Measurements from ENCODE around the gene EMILIN1.
"Not testable (repeated sequence)": the region's sequence is repeated elsewhere in the genome, so short reads cannot be mapped to it uniquely, and the experiment has no call there.

Gene EMILIN1

DNA sequence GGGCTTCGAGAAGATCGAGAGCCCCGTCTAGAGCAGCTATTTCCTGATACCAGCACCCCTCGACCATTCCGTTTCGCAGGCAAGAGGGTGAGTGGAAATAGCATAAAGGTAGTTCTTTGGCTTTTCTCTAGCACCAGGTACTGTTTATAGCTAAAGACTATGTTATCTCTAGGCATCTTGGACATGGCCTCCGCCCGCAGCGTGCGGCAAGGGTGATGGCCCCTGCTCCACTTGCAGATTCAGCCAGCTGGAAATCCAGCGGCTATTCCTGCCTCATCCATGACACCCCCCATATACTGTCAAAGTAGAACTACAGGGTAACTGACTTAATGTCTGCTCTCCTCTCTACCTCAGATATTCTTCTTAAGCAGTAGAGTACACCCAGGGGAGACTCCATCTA is 23.7 kb upstream of the EMILIN1 start:
- no peak for DNase-seq

DNA sequence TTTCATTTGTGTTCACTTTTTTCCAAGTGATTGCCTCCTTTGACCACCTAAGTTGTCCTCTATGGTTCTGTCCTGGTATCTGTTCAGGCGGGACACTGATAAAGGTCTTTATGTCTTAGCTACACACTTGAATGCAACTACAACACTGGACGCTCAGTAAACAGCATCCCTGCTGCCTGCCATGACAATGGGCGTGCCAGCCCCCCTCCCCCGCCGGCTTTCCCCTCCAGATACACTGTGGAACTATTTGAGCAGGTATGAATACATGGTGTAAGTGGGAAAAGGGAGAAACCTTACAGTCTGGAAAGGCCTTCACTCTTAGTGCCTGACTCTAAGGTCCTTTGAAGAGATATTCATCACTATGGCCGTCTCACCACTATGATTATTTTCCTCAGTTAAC is 21.2 kb upstream of the EMILIN1 start:
- no peak for DNase-seq

DNA sequence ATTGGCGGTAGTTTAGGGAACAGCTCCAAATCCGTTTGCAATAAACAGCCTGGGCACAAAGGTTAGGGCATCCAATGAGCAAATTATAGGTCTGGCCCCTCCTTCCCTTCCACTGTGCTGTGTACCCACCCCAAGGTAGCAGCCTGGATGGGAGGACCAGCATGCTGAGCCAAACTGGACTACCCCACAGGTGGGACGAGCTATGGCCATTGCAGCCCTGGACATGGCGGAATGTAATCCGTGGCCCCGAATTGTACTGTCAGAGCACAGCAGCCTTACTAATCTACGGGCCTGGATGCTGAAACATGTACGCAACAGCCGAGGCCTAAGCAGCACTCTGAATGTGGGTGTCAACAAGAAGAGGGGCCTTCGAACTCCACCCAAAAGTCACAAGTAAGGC is 20.2 kb upstream of the EMILIN1 start:
- no peak for DNase-seq

DNA sequence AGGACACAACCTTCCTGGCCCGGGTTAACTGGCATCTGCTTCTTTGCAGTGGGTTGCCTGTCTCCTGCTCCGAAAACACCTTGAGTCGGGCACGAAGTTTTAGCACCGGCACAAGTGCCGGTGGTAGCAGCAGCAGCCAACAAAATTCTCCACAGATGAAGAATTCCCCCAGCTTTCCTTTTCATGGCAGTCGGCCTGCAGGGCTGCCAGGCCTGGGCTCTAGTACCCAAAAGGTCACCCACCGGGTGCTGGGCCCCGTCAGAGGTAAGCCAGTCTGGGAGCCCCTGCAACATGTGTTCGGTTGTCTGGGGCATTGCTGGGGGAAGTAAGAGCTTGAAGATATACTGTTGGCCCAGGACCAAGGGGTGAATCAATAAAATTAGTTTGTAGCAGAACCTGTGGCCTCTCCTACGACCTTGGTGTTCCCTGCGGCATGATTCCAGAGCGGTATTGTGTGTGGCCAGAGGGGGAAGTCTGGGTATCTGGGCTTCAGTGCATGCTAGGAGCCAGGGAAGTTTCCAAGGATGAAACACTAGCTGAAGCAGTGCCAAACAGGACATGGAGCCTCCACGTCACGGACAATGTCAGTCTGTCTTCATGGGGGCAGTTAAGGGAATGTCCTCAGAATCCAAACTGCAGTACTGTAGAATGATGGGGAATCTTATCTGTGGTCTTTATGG is 19.1 kb upstream of the EMILIN1 start:
- no peak for DNase-seq

DNA sequence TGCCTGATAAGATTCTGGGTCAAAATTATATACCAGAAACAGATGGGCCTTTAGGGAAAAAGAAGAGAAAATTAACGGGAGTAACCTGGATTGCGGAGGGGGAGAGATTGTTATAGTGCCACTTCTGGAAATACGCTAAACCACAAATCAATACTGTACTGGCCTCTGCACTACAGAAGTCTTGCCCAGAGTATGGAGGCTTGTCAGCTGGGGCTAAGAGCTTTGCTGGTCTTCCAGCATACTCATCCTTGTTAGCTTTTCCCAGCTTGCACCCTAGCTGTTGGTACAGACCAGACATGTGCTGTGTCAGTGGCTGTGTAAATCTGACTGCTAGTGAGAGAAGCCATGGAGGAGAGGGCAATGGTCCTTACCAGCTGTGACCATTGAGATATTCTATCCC is 18.1 kb upstream of the EMILIN1 start:
- DNase-seq = no peak

DNA sequence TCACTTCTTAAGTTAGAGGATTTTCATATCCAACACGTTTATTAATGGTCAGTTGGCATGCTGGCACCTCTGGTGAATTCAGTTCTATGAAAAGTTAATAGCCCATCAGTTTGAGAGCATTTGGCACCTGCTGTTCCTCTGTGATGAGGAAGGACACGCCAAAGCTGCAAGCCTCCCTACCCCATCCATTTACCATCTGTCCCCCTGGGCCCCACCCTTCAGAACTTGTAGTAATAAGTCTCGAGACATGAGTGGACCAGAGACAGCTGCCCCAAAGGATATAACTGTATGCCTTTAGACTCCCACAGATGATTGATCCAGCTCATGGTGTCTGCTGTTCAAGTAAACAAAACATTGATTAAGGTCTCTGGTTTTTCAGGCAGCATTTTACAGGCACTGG is 13.3 kb upstream of the EMILIN1 start:
- DNase-seq = no peak

DNA sequence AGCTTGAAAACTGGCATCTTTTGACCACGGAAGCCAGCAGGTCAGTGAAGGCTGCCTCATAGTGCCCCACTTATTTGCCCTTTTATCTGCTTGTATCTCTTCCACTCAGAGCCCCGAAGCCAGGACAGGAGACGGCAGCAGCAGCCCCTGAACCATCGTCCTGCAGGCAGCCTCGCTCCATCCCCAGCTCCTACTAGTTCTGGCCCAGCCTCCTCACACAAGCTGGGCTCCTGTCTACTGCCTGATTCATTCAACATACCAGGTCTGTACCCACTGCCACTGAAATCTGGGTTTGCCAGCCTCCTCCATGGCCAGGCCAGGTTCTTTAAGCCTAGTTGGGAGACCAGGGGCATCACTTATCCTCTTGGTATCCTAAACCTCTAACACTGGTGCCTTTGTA is 11.0 kb upstream of the EMILIN1 start:
- no peak for DNase-seq

DNA sequence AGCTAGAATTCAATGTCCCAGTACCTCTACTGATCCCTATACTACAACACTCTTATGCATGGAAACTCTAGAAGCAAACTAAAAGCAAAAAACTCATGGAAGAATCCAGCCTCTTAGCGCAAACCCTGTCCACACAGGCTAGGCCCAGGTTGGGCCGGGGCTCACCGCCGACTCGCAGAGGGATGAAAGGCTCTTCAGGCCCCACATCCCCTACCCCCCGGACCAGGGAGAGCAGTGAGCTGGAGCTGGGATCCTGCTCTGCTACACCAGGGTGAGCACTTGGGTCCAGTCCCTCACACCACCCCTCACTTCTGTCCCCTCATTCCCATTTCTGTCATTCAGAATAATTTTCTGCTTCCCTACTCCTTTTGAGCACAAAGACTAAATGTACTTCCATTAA is 9.0 kb upstream of the EMILIN1 start:
- no peak for DNase-seq

DNA sequence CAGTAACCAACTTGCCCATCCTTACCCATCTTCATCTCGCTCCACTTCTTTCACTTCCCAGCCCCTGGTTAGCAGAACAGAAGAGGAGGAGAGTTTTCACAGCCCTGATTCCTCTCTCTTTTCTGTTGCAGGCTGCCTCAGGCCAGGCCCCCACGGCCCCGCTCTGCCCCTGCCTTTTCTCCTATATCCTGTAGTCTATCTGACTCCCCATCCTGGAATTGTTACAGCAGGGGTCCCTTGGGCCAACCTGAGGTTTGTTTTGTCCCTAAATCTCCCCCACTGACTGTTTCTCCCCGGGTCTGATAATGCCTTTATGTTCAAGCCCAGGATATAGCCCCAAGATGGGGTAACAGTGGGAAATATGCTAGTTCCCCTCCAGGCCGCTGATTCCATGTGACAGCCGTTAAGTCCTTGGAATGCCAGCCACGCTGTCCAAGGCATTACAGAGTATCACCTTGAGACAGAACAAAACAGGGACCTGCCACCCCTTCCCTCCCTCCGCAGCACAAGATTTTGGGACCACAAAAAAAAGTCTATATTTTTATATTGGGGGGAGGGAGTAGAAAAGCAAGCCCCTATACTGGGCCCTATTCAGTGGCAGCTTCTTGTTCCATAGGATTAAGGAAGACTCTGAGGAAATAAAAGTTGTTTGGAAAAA is 8.3 kb upstream of the EMILIN1 start:
- no peak for DNase-seq

DNA sequence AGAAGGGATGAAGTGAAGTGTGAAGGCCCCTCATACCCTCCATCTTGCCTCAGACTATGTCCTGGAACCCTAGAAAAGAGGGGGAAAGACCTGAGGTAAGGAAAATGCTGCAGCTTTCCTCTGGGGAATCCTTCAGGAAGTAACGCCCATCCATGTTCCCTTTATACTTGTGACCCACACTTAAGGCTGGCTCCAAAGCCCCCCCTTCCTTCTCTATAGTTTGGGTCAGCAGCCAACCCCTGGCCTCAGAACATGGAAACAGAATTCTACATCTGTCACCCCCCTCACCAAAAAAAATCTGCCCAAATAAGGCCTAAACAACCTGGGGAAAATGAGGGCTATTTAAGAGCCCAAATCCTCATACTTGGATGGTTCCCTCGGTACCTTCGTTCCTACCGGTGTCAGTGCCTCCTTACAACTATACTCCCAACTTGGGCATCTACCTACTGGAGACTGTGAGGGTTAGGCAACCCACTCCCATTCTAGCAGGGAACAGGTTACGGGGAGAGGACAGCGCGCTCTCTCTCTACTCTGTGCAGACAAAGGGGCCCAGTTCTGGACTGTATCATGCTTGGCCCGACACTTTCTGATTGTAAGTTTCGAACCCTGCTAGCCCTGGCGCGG is 7.7 kb upstream of the EMILIN1 start:
- no peak for DNase-seq

DNA sequence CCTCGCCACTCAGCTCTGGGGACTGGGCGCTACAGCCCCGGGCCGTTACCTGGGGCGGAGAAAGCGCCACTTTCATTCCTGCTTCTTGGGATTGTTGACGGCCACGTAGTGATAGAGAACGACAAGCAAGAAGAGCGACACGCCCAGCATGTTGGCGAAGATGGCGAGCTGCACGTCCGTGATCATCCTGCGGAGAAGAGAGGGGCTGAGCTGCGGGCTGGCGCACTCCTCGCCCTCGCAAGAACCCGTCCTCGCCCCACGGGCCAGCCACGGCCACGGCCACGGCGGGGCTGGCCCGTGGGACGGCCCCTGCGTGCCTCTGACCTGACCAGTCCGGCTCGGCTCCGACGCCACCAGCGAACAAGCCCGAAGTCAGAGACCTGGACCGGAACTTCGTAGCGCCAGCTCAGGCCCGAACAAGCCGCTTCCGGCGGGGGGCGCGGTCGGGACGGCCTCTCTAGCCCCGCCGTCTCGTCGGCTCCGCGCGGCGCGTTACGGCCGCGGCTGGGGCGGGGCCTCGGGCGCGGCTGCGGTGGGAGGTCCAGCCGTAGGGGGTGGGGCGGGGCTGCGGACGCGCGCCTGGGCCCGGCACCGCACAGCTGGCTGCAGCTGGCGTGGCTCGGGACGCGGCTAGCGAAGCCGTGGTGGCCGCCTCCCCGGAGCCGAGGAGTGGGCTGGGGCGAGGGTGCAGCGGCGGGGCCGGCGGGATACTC is 7.0 kb upstream of the EMILIN1 start, which contains the start of gene OST4:
Gene OST4 (minus strand): TSS at position 378 of the 713 bp plus-strand sequence.
- peak; percentile 84 to 86 for DNase-seq

DNA sequence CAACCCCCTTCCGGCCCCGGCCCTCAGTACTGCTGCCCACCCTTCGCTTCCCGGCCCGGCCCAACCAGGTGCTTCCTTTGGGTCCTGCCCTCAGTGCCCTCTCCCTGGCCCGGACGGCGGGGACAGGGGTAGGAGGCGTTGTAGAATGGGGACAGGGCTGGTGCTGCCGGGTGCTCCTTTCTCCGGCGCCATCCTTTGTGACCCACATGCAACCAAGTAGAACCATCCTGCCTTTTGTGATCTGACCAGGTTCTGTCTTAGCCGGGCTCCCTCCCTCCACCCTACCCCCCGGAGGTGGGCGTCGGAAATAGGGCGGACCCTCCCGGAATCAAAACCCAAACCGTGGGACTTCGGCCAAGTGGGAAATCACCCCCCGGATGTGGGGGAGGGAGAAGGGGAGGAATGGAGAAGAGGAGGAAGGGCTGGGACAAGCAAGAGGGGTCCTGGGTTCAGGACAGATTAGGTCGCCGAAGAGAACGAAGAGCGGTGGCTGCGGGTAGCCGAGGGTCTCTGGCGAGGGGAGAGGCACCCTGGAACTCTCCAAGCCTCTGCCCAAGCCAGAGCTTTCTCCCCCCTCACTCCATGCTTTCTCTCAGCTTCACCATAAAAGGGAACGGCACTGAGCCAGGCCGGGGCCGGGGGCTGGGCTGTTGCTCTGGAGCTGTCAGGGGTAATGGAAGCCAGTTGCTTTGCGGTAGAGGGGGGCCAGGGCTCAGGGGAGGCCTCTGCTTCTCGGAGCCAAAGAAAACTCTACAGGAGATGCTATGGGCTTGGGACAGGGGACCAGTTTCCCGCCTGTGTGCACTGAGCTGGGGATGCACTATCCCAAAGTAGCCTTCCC is 6.2 kb upstream of the EMILIN1 start:
- DNase-seq = peak; percentile 33 to 44

DNA sequence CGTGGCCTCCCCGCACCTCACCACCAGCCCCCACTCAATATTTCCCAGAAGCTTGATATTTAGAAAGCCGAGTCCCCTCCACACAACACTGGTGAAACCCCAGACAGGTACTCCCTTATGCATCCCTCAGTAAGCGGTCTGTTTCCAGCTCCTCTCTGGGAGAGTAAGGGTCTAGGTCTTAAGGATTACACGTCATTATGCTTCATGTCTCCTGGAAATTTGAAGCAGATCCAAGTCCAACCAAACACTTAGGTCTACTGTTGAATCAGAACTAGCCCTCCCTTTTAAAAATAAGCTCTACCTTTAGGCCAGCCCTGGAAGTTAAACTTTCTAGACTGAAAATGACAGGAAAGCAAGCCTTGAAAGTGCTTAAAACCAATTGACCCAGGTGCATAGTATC is 5.5 kb upstream of the EMILIN1 start:
- no peak for DNase-seq

DNA sequence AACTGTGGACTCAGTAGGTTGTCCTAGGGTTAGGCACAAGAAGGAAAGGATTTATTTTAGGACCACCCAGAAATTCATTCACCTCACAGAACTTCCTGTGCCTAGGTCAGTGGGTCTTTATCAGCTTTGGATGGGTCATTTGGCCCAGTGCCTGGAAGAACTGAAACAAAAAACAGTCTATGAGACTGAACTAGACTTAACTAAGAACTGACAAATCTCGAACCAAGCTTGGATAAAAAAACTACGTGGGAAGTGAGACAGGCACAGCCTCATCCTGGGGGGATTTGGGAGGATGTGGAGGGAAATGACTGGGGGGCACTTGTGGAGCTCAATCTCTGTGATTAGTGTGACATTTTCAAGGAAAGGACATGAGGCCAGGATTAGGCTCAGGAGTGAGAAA is 4.6 kb upstream of the EMILIN1 start:
- DNase-seq = no peak

DNA sequence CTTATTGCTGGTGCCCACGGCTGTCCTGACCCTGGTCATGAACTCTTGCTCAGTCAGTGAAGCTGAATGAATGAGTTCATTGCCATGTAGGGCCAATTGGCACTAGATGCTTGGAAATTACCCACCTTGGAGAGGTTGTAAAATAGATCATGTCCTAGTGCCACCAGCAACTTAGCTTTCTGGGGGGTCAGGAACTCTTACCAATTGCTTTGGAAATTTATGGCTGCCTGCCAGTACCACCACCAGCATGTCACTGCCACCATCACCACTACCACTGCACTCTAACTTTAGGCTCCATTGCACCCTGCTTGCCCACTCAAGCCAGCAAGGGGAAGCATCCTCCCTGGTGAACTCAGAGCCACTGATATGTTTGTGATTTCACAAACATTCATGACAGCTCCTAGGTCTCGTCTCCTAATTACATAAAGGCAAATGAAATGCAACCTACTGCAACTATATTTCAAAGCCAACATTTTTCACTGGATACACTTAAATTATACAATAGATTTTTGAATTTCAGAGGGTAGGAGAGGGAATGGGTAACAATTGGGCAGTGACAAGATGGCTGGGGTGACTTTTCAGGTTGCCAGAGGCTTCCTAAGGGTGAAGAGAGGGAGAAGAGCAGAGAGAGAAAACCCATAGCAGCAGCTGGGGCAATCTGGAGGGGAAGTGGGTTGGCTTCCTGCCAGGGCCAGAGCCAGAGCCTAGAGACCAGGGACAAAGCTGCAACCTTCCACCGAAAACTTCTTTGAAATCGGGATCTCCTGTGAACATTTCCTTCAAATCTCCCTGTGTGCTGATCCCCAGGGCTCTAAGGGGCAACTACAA is 3.5 kb upstream of the EMILIN1 start:
- peak; percentile 40 to 58 for DNase-seq

DNA sequence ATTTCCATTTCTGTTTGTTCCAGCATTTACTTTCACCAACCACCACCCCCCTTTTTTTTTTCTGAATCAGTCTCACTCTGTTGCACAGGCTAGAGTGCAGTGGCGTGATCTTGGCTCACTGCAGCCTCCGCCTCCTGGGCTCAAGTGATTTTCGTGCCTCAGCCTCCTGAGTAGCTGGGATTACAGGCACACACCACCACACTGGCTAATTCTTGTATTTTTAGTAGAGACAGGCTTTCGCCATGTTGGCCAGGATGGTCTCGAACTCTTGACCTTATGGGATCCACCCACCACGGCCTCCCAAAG is 2.9 kb upstream of the EMILIN1 start:
- not testable (repeated sequence) for DNase-seq

DNA sequence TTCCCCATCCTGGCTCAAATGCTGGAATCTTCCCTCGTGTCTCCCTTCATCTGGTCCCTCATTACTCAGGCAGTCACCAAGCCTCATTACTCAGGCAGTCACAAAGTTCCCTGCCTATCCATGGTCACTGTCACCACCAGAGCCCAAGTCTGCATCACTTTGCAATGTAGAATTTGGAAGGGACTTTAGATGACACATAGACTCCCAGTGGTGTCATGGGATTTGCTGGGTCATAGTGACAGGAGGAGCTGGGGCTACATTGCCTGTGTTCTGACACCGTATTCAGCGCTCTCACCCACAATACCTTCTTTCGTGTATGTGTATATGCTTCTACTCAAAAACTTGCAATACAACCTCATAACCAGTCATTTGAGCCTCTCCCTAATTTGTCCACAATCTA is 2.1 kb upstream of the EMILIN1 start:
- DNase-seq = no peak

DNA sequence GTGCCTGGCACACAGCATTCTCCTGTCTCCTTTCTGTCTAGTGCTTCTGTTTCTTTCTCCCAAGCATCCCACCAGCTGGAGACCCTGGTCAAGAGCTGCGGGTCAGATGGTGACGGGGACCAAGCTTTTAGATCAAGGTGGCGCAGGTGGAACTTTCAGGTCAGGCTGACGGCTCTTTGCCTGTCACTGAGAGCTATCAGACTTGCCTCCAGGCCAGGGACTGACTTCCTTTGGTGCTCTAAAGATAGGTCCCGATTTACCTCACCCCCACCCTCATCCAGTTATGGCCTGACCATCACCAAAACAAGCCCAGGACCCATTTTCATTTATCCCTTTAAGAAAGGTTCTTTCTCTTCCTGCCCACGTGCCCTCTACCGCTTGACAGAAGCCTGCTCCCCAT is 1.2 kb upstream of the EMILIN1 start:
- no peak for DNase-seq

DNA sequence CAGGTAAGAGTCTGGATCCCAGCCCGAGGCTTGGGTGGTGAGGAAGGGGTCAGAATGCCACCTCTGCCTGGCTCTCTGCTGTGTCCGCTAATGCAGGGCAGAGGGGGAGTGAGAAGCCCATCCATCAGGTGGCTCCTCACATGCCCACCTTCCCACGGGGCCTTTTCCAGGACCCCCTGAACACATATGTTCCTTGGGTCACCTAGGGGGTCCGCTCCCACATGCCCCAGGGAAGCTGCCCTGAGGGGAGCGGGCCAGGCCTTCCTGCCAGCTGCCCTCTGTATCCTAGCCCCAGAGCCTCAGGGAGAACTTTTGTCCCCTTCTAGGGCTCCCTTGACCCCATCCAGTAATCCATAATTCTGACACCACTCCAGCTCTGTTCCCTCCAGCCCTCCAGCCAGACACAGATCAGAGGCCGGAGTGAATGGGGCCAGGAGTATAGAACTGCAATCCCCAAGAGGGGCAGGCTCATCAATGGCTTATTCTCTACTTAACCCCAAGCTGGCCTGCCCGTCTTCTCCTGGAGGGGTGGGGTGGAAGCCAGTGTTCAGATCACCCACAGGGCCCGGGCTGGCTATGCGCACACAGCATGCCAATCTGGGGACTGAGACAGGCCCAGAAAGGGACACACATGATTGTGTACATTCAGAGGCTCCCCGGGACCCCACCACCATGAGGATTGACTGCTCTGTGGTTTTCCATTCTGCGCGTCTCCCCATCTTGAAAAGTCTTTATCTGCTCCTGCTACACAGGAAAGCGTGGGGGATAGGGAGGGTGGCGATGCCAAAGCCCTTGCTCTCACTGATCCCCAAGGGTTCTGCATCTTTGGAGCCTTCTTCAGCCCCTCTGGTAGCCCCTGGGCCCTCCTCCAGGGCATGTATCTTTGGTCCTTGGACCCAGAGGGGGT is 1.1 kb downstream of the EMILIN1 start:
- no peak for DNase-seq

DNA sequence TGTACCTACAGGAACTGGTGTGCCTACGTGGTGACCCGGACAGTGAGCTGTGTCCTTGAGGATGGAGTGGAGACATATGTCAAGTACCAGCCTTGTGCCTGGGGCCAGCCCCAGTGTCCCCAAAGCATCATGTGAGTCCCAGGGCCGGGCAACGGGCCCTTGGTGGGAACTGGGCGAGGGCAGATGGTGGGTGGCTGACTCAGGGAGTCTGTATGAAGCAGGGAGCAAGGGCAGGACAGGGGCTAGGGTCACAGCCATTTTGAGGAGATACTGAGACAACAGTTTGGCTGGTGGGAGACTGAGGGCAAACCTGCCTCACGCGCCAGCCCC is 1.7 kb downstream of the EMILIN1 start:
- DNase-seq = no peak

DNA sequence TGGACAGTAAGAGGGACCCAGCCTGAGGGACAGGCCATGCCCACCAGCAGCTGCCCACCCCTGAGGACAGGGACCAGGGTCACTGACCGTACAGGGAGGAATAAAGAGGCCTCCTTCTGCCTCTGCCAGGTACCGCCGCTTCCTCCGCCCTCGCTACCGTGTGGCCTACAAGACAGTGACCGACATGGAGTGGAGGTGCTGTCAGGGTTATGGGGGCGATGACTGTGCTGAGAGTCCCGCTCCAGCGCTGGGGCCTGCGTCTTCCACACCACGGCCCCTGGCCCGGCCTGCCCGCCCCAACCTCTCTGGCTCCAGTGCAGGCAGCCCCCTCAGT is 2.2 kb downstream of the EMILIN1 start:
- no peak for DNase-seq
